GM21423 (cell line): ENCODE measurements around the gene SEC14L5.

Experiments
- ATAC-seq: cut with Tn5 transposase; IDR thresholded peaks from one replicate; pipeline ENCODE4 v1.9.1; 2021; ENCODE audit warnings: mild to moderate bottlenecking, moderate library complexity; ENCODE audit not compliant: unreplicated experiment

The SEC14L5 gene

GRCh38 chr16:4981473-4981872 is 23.3 kb downstream of the SEC14L5 start:
- no peak for ATAC-seq

DNA sequence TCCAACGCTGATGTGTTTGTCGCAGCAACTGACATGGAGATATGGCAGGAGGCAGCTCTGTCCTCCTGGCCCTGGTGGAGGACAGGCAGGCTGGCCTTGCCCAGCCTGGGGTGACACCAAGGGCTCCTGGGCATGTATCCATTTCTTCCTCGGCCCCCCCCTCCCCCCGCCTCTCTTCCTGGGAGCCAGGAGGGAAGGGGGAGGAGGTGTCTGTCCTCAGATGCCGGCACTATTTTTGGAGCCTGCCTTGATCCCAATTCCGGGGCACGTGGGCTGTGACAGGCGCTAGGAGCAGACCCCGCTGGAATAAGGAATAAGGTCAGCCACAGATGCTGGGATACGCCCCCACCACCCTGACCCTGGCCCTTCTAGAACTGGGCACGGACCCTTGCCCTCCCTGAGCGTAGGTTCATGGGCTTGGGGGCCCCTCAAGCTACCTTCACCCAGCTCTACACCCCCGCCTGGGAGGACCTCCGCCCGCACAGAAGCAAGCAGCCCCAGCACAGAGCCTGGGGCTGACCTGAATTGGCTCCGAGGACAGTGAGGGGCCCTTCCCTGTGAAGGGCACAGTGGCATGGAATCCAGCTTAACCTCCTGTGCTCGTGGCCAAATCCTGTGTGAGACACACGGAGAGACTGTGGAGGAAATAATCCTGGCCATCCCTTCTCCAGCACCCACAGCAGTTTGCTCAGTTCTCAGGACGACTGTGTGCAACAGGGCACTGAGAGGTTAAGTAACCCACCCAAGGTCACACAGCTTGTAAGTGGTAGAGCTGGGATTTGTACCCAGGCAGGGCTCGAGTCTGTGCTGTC is 24.1 kb downstream of the SEC14L5 start:
- no peak for ATAC-seq

DNA sequence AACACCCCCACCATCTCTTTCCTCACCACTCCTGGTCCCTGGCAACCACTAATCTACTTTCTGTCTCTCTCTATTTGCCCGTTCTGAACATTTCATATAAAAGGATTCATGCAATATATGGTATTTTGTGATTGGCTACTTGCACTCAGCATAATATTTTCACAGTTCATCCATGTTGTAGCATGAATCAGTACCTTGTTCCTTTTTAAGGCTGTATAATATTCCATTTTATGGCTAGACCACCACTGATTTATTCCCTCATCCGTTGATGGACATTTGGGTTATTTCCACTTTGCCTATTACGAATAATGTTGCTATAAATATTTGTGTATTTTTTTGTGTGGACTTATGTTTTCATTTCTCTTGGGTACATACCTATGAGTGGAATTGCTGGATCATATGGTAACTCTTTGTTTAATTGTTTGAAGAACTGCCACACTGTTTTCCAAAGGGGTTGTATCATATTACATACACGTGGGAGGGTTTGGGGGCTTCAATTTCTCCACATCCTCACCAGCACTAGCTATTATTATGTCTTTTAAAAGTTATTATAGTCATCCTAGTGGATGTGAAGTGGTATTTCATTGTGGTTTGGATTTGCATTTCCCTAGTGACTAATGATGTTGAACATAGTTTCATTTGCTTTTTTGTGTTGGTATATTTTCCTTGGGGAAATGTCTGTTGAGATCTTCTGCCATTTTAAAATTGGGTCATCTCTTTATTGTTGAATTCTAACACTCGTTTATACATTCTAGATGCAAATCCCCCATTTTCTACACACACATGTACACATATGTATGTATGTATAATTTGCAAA is 26.3 kb downstream of the SEC14L5 start:
- ATAC-seq, result no peak

DNA sequence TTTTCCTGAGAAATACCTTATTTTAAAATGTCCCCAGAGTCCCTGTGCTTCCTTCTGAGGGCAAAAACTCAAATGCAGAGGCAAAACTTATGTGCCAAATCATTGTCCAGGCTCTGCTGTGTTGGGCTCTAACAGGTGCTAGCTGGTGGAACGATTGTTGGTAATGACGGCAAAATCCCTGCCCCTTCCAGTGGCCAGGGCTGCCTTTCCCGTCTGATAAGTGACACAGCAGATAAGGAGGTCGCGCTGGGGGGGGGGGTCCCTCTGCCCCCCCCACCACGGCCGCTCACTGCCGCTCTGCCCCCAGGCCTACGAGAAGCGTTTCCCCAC is 29.1 kb downstream of the SEC14L5 start:
- ATAC-seq, result no peak

DNA sequence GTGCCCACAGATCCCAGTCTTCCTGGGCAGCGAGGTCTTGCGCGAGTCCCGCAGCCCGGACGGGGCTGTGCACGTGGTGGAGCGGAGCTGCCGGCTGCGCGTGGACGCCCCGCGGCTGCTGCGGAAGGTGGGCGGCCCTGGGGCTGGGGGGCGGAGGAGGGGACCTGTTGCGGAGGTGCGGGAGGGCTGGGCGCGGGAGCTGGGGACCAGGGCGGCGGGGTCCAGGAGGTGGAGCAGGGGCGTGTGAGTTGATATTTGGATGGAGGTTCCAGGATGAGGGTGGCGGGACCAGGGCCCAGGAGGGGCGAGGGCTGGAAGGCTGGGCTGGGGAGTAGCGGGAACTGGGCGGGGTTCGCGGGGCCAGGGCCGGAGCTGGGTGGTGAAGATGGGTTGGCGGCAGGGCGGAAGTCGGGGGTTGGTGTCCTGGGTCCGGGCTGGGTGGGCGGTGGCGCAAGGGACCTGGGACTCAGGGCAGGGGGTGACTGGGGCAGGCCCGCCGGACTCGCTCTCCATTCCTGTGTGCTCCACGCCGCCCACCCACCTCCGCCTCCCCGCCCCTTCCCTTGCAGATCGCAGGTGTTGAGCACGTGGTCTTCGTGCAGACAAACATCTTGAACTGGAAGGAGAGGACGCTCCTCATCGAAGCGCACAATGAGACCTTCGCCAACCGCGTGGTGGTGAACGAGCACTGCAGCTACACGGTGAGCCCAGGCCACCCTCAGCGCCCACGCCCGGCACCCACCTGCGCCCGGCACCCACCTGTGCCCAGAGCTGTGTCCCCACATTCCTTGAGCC is 29.6 kb downstream of the SEC14L5 start:
- no peak for ATAC-seq

DNA sequence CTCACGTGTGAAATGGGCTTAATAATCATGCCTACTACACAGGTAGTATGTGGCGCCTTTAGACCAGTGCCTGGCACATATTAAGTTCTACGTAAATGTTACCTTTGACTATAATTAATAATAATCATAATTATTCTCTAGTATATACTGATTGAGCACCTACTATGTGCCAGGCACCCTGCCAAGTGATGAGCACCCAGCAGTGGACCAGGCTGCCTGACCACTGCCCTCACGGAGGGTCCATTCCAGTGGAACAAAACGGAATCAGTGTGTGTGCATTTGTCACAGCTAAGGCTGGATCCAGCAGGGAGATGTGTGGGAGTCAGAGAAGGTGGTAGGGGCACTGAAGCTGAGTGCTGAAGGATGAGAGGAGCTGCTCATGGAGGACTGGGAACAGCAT is 30.5 kb downstream of the SEC14L5 start:
- no peak for ATAC-seq

- no peak for ATAC-seq
Measured at GRCh38 chr16:4989391-4990006, 31.4 kb downstream of the SEC14L5 start.

- no peak for ATAC-seq
Measured at GRCh38 chr16:4990415-4990814, 32.3 kb downstream of the SEC14L5 start.

GRCh38 chr16:4991754-4992153 is 33.6 kb downstream of the SEC14L5 start:
- ATAC-seq, result no peak

DNA sequence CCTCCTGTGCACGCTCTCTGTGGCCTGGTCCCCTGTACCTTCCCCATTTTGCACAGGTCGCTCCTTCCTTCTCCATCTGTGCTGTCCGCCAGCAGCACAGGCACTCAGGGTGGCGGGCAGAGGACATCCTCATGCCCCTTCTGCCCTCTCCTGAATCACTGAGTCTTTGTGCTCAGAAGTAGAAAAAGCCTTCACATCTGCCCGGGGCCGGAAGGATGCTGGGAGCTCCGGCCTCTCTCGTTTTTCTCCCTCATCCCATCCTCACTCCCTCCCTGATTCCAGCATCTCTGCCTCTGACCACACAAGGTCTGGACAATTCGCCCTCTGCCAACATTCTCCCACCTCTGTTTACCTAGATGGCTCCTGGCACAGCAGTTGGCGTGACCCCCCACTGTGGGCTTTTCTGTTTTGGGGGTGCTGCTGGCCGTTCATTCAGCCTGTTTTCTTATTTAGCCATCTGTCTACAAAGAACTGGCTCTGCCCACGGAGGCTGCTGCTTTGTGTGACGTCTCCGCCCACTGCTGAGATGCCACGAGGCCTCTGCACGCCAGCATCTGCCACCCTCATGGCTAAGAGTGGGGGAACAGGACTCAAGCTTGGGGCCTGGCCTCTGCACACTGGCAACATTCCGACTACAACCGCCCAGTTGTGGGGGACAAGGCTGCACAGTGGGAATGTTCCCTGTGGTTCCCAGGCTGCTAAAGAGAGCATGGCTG is 36.7 kb downstream of the SEC14L5 start:
- ATAC-seq, result no peak

- no peak for ATAC-seq
Measured at GRCh38 chr16:5000573-5001001, 42.5 kb downstream of the SEC14L5 start.

GRCh38 chr16:5001571-5001970 is 43.4 kb downstream of the SEC14L5 start:
- ATAC-seq, result no peak

GRCh38 chr16:5001986-5002385 is 43.9 kb downstream of the SEC14L5 start:
- ATAC-seq, result no peak

- ATAC-seq, result no peak
Measured at GRCh38 chr16:5002699-5003143, 44.6 kb downstream of the SEC14L5 start.

- ATAC-seq, result no peak
Measured at GRCh38 chr16:5003211-5003610, 45.1 kb downstream of the SEC14L5 start.

GRCh38 chr16:5003828-5004227 is 45.7 kb downstream of the SEC14L5 start:
- ATAC-seq, result no peak

DNA sequence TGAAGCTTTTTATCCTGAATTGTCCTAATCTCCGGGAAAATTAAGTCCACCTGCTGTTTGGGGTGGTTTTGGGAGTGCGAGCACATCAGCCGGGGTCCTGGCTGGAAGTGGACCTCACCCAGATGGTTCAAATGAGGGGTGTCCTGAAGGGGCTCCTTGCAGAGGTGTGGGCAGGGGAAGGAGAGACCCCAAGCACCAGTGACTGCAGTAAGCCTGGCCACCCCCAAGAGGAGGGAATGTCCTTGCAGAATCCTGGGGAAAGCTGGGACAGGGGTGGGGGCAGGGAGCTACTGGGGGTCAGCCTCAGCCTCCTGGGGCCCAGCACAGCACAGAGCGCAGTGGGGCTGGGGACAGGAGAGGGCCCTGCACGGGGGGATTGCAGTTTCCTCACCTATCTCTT is 46.2 kb downstream of the SEC14L5 start:
- ATAC-seq, result no peak

DNA sequence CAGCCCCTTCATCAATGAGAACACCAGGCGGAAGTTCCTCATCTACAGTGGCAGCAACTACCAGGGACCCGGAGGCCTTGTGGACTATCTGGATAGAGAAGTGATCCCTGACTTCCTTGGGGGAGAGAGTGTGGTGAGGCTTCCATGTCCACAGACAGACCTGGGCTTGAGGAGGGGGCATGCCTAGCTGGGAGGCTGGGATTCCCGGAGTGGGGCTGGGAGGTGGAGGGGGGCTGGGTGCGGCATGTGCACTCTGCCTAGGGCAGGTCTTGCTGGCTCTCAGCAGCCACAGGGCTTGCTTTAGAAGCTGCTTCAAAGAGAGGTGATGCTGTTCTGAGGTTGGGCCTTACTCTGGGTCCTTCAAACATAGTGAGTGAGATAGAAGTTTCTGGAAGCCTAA is 47.8 kb downstream of the SEC14L5 start:
- ATAC-seq, result no peak

DNA sequence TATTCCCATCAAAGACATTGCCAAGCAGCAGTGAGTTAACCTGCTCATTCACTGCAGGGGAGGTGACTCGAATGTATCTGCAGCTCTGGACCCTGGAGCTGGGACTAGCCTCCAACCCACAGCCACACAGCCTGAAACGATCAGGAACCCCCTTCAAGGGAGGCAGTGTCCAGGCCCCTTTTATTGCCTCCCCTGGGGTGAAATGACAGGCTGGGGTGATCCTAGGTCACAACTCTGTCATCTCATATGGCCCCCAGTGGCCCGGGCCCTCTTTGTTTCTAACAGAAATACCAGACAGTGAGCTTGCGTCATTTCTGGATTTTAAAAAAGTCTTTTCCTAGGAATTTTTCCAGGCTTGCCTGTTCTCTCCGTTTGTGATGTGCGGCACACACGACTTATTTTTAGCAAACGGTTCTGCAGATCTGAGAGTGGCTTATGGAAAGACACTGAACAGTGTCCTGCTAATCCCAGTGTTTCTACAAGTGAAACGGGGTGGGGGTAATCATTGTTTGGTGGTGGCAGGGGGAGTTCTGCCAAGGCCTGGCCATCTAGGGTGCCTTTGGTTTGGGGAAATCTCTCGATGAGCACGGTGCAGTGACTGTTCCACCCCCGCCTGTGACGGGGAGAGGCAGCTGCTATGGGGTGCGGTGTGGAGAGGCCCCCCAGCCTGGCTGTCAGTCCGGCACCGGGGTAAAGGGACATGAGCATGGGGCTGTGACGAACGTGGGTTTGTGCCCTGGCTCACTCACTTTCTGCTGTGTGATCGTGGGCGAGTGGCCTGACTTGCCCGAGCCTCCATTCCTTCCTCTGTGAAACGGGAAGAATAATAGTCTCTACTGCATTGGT is 48.4 kb downstream of the SEC14L5 start:
- no peak for ATAC-seq
